Islet precursor cell (in vitro differentiated cells): ENCODE measurements around the gene PMVK.
"Not testable (repeated sequence)": the region's sequence is repeated elsewhere in the genome, so short reads cannot be mapped to it uniquely, and the experiment has no call there.

Source experiments
- DNase-seq: peaks from one replicate; pipeline ENCODE4 v3.0.0-alpha.2; 2018

PMVK gene

GRCh38 chr1:154936555-154937084, at the start of gene PMVK:
Gene PMVK, minus strand, starts transcription at chr1:154936719. Its CDS starts 34 bp downstream, at chr1:154936685.
- DNase-seq, result peak; percentile 96

- DNase-seq, result no peak
Measured at GRCh38 chr1:154983776-154984466, 47.4 kb upstream of the PMVK start.

GRCh38 chr1:154982897-154983648, 46.6 kb upstream of the PMVK start, which contains the start of gene FLAD1:
Gene FLAD1, plus strand, starts transcription at chr1:154983344. Its CDS starts 351 bp downstream, at chr1:154983695.
- peak; percentile 99 for DNase-seq

- no peak for DNase-seq
Measured at GRCh38 chr1:154982341-154982740, 45.8 kb upstream of the PMVK start.

- DNase-seq, result no peak
Measured at GRCh38 chr1:154978360-154978759, 41.8 kb upstream of the PMVK start.

- not testable (repeated sequence) for DNase-seq
Measured at GRCh38 chr1:154977762-154978161, 41.2 kb upstream of the PMVK start.

- DNase-seq, result peak; percentile 68
Measured at GRCh38 chr1:154975409-154976059, 39.0 kb upstream of the PMVK start.

GRCh38 chr1:154974808-154975408, 38.4 kb upstream of the PMVK start:
- peak; percentile 97 for DNase-seq

GRCh38 chr1:154974102-154974807, 37.7 kb upstream of the PMVK start, which contains the start of gene CKS1B:
Gene CKS1B, plus strand, starts transcription at chr1:154974681. Its CDS starts 65 bp downstream, at chr1:154974746.
- DNase-seq, result peak; percentile 100

- peak; percentile 99 for DNase-seq
Measured at GRCh38 chr1:154973344-154974101, 37.0 kb upstream of the PMVK start.

- peak; percentile 99 for DNase-seq
Measured at GRCh38 chr1:154972517-154973343, 36.2 kb upstream of the PMVK start.

- no peak for DNase-seq
Measured at GRCh38 chr1:154972213-154972516, 35.6 kb upstream of the PMVK start.

- no peak for DNase-seq
Measured at GRCh38 chr1:154971341-154971998, 35.0 kb upstream of the PMVK start.

GRCh38 chr1:154970631-154971340, 34.3 kb upstream of the PMVK start, which contains the start of gene SHC1:
Gene SHC1, minus strand, starts transcription at chr1:154970747. Its CDS starts 221 bp downstream, at chr1:154970526.
- DNase-seq, result peak; percentile 97

- no peak for DNase-seq
Measured at GRCh38 chr1:154969860-154970452, 33.4 kb upstream of the PMVK start.

- DNase-seq, result no peak
Measured at GRCh38 chr1:154969246-154969645, 32.7 kb upstream of the PMVK start.

- no peak for DNase-seq
Measured at GRCh38 chr1:154968731-154969130, 32.2 kb upstream of the PMVK start.

- no peak for DNase-seq
Measured at GRCh38 chr1:154967331-154967950, 30.9 kb upstream of the PMVK start.
